HG03066 (cell line): ENCODE measurements around the gene TBX19.

ENCODE experiments used
- ATAC-seq: cut with Tn5 transposase; IDR thresholded peaks from one replicate; pipeline ENCODE4 v1.9.1; 2021; ENCODE audit warnings: low read depth; ENCODE audit not compliant: unreplicated experiment

TBX19 gene

GRCh38 chr1:168317309-168317708, 36.6 kb downstream of the TBX19 start:
- ATAC-seq: no peak

DNA sequence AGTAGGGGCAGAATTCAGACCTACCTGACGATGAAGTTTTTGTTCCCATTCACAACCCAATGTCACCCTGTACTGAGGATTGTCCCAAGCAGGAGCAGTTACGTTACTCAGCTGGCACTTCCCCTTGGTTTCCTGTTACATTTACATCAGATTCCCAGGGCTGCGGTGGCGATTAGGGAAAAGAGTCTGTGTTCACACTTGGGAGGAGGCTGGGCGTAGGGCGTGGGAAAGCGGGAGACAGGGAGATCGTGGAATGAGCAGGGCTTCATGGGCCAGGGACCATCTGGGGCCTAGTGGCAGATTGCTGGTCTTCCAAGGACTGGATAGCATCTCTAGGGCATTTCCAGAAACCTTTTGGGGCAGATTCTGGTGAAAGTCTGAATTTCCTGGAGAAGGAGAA, 39.0 kb downstream of the TBX19 start:
- no peak for ATAC-seq

DNA sequence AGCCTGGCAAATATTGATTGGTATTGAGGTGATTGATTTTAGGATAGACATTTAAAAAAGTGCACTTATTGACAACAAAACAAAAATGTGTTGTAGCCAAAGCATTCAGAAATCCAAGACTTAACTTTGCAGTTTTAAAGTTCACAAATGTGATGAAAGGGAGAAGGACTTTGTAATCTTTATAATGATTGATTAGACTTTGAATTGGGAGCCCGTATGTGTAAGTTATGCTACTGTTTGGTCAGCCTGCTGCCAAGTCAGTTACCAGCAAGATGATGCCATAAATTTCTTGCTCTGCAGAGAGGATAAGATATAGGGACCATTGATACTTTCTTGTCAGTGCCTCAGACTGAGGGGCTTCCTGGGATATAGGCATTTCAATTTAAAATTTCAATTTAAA, 39.5 kb downstream of the TBX19 start:
- ATAC-seq: no peak

- ATAC-seq: no peak
Measured at GRCh38 chr1:168320800-168321450, 40.2 kb downstream of the TBX19 start.

GRCh38 chr1:168321945-168322344, 41.3 kb downstream of the TBX19 start:
- ATAC-seq: no peak

GRCh38 chr1:168324745-168325425, 44.2 kb downstream of the TBX19 start:
- ATAC-seq: no peak

GRCh38 chr1:168328731-168329364, 48.2 kb downstream of the TBX19 start:
- no peak for ATAC-seq

GRCh38 chr1:168330285-168330684, 49.6 kb downstream of the TBX19 start:
- ATAC-seq: no peak

DNA sequence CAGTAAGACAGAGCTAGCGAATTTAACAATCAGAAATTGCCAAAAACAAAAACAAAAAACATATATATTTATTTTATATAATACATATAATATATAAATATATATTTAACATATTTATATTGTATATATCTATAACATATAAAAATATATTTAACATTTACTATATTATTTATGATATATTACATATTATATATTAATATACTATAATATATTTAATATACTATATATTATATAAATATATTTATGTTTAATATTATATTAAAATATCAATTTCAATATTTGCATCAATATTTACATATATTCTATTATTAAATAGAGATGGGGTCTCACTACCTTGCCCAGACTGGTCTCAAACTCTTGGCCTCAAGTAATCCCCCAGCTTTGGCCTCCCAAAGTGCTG, 50.9 kb downstream of the TBX19 start:
- no peak for ATAC-seq

DNA sequence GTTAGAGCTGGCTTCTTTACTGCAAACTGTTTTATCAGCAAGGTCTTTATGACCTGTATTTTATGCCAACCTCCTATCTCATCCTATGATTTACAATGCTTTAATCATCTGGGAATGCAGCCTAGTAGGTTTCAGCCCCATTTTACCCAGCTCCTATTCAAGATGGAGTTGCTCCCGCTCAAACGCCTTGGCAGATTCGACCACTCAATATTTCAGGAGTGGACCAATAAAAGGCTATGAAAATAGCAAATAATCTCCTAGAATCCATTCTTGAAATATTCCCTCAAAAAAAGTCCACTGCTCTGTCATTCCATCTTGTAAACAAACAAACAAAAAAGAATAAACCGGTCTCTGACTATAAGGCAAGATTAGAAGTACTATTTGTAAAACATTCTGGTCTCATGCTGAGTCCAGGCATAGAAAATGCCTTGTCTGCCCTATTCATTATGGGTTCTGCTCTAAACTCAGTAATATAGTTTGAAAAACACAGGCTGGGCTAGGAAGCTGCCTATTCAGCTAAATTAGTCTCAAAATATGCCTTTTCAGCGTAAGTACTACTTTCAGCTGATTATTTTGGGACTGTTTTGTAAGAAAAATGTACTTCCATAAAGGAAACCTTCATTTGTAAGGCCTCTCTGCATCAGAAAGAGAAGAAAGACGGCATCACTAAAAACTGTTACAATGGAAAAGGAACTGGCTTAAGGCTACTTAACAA, 53.0 kb downstream of the TBX19 start:
- no peak for ATAC-seq

- no peak for ATAC-seq
Measured at GRCh38 chr1:168335500-168335899, 54.8 kb downstream of the TBX19 start.

DNA sequence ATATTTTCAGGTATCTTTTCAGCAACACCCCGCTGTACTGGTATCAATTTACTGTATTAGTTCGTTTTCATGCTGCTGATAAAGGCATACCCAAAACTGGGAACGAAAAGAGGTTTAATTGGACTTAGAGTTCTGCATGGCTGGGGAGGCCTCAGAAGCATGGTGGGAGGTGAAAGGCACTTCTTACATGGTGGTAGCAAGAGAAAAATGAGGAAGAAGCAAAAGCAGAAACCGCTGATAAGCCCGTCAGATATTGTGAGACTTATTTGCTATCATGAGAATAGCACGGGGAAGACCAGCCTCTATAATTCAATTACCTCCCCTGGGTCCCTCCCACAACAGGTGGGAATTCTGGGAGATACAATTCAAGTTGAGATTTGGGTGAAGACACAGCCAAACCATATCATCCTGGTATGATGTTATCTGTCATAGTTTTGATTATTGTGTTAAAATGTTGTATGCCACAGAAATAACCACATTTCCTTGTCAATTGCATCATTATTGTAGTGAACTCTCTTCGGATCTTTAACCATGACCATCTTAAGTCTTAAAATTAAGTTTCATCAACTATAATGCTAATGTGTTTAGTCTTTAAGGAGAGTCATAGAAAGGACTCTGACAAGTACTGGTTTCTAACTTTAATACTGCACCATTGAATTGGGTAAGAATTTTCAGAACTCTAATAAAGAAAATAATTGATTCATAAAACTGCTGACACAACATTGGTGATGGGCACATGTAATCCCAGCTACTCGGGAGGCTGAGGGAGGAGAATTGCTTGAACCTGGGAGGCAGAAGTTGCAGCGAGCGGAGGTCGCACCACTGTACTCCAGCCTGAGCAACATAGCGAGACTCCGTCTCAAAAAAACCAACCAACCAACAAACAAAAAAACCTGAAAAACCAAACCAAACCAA, 58.2 kb downstream of the TBX19 start:
- no peak for ATAC-seq

DNA sequence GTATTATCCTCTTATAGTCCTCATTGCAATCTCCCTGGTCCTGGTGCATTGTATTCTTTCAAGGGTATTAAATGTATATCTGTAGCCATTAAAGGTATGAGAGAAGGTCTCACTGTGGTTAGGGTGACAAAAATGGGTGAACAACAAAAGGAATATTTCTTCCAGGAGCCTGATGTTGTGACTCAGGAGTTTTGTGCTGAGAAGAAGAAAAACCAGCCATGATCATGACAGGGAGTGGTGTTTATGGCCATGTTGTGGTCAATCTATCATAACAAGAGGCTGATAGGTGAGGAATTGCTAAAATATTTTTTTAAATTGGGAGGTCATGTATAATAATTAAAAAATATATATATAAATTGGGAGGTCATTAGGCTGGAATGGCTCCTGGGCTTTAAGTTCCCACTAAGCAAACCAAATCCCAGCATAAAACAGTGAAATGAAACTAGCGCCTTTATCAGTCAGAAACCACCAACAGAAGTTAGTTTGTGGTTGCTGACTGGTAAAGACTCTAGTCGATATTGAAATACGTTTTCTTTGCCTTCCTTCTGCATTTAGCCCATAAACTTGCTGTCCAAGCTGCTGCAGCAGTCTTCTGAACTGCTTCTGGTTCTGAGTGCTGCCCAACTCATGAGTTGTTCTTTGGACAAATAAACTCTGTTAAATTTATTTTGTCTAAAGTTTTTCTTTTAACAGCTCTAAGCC, 60.3 kb downstream of the TBX19 start:
- no peak for ATAC-seq

DNA sequence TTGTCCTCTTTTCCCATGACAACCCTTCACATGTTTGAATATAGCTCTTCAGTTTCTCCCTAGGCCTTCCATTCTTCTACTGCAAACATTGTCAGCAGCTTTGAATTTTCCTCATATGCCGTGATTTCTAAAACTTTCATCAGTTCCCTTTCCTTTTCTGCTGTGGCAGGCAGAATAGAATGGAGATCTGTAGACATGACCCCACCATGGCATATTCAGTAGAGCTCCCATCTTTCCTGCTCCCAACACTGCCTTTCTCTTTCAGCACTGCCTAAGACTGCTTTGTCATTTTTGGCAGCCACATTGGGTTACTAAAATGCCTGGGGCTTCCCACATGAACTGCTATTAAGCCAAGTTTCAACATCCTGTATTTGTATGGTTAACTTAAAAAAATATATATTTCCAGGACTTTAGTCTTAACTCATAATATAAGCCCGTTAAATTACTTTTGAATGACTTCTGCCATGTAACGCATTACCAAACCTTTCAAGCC, 60.9 kb downstream of the TBX19 start:
- no peak for ATAC-seq

GRCh38 chr1:168342572-168343280, 62.0 kb downstream of the TBX19 start:
- ATAC-seq: peak; percentile 83

GRCh38 chr1:168343566-168343965, 62.9 kb downstream of the TBX19 start:
- ATAC-seq: no peak

DNA sequence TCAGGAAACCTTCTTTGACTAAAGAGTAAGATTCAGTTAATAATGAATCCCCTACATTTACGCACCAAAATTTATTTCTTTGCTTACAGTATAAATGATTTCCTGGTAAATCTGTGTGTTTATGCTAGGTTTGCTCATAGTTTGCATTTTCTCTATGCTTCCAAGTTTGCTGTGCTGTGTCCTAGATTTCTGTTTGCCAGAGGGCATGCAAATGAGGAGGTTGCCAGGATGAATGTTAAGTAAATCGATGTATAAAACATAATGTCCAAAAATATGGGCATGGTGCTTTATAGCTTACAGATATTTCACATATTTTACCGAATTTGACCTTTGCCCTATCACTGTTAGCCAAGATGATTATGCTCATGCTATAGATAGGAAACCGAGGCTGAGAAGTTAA, 63.8 kb downstream of the TBX19 start:
- no peak for ATAC-seq

GRCh38 chr1:168345939-168346338, 65.3 kb downstream of the TBX19 start:
- ATAC-seq: no peak

- no peak for ATAC-seq
Measured at GRCh38 chr1:168347630-168348029, 67.0 kb downstream of the TBX19 start.
